K562 (cell line): ENCODE data around the gene MYLK3. TPM values are rescaled to one million over a fixed set of nuclear protein-coding genes. Genes with fewer than 3 reads are reported as not detected.

Experiments
- ATAC-seq: fragments of 200-7000 bp; cut with Tn5 transposase; 3 replicates; pipeline ENCODE4 v1.9.1; 2020; ENCODE audit warnings: moderate library complexity
- BruUV-seq: library from RNA; stranded (reverse); fragments of 400-500 nt; replicated peaks from 2 replicates; lab custom pipeline; 2021; lab: Mats Ljungman, UMichigan
- CTCF ChIA-PET: fragments of 300-600 bp; formaldehyde crosslinking; extraction: SDS; loops from one replicate; lab custom pipeline; 2021; ENCODE audit warnings: low intra/inter-chr PET ratio; lab: Yijun Ruan, JAX
- POLR2A ChIA-PET: fragments of 300-600, 350-650 bp; sonication (Branson Sonifier 250); formaldehyde crosslinking; extraction: SDS; loops from one replicate; lab custom pipeline; 2021; ENCODE audit warnings: antibody characterized with exemption, inconsistent platforms; lab: Yijun Ruan, JAX
- DNase-seq, 4 experiments: peaks; one replicate each; pipeline versions ENCODE4 v3.0.0 to v3.0.0-alpha.2; 2011 to 2018; ENCODE audit warnings: low spot score in 3 of 4, mixed read lengths in 3 of 4; ENCODE audit errors: extremely low read depth in 1 of 4
- FAIRE-seq: peaks from 2 replicates; lab custom pipeline; 2011; peaks lifted over from hg19 to GRCh38; lab: Jason Lieb, UNC
- H2AFZ ChIP-seq: 2 replicates; pipeline ENCODE4 v1.6.0; 2011; ENCODE audit warnings: low read depth, low read length, control low read depth, inconsistent platforms
- H3K27ac ChIP-seq: fragments of 200-600 bp; 3 replicates; pipeline ENCODE4 v1.8.0; 2011; ENCODE audit warnings: low read depth, mild to moderate bottlenecking, control low read depth, inconsistent platforms, low read length, moderate library complexity, mixed read lengths; ENCODE audit errors: extremely low read depth
- H3K27me3 ChIP-seq, 2 experiments: fragments of 300-600 bp in 1 of 2; 2 replicates in 1 of 2; 3 replicates in 1 of 2; pipeline versions ENCODE4 v1.6.0 to v1.8.0; 2011; ENCODE audit warnings: inconsistent platforms in 2 of 2, low read length in 2 of 2, mild to moderate bottlenecking in 1 of 2, mixed read lengths in 1 of 2, moderate library complexity in 1 of 2; ENCODE audit not compliant: control insufficient read depth in 2 of 2, insufficient read depth in 2 of 2
- H3K36me3 ChIP-seq: fragments of 300-600 bp; 3 replicates; pipeline ENCODE4 v1.8.0; 2011; ENCODE audit warnings: mild to moderate bottlenecking, low read length, inconsistent platforms; ENCODE audit not compliant: control insufficient read depth, insufficient read depth
- H3K4me1 ChIP-seq, 2 experiments: fragments of 200-600 bp in 1 of 2; replicated peaks in 1 of 2; 2 replicates in 1 of 2; 3 replicates in 1 of 2; pipeline versions ENCODE4 v1.5.1 to v1.8.0; 2011; ENCODE audit warnings: inconsistent platforms in 2 of 2, low read length in 2 of 2, mild to moderate bottlenecking in 1 of 2, mixed read lengths in 1 of 2, moderate library complexity in 1 of 2; ENCODE audit not compliant: control insufficient read depth in 2 of 2, insufficient read depth in 2 of 2
- H3K4me2 ChIP-seq: 2 replicates; pipeline ENCODE4 v1.6.1; 2011; ENCODE audit warnings: low read length, control low read depth, inconsistent platforms, mixed read lengths; ENCODE audit not compliant: insufficient read depth
- H3K4me3 ChIP-seq: fragments of 200-600 bp; sonication (generic), shearing (Covaris generic); 2 replicates; pipeline ENCODE4 v1.5.1; 2016; ENCODE audit warnings: control low read depth, inconsistent platforms
- H3K79me2 ChIP-seq: fragments of 200-600 bp; 3 replicates; pipeline ENCODE4 v1.8.0; 2011; ENCODE audit warnings: low read length, inconsistent platforms; ENCODE audit not compliant: control insufficient read depth, insufficient read depth
- H3K9ac ChIP-seq, 2 experiments: 2 replicates each; pipeline versions ENCODE4 v1.6.0 to v1.6.1; 2011; ENCODE audit warnings: low read depth in 2 of 2, low read length in 2 of 2, control low read depth in 1 of 2, inconsistent platforms in 1 of 2, mild to moderate bottlenecking in 1 of 2, mixed read lengths in 1 of 2; ENCODE audit not compliant: insufficient read depth in 1 of 2
- H3K9me1 ChIP-seq: one replicate; pipeline ENCODE4 v1.6.0; 2011; ENCODE audit warnings: inconsistent platforms, mild to moderate bottlenecking, low read length, moderate library complexity; ENCODE audit not compliant: control insufficient read depth, insufficient read depth
- H3K9me3 ChIP-seq: replicated peaks from 2 replicates; pipeline ENCODE4 v1.5.1; 2011; ENCODE audit warnings: low read depth, low read length, inconsistent platforms; ENCODE audit not compliant: control insufficient read depth, insufficient read depth
- H4K20me1 ChIP-seq: replicated peaks from 2 replicates; pipeline ENCODE4 v1.6.1; 2011; ENCODE audit warnings: low read length, inconsistent platforms, mixed read lengths; ENCODE audit not compliant: control insufficient read depth, insufficient read depth
- BCL6 ChIP-seq: fragments of 250-450 bp; sonication (Bioruptor Pico); IDR thresholded peaks from 2 replicates; pipeline ENCODE4 v1.4.0; 2020
- CBX2 ChIP-seq: fragments of 200-600 bp; sonication (generic); IDR thresholded peaks from one replicate; pipeline ENCODE4 v1.6.1; 2012; ENCODE audit warnings: mild to moderate bottlenecking, low read length, inconsistent platforms; ENCODE audit not compliant: insufficient read depth, poor library complexity, severe bottlenecking
- CGGBP1 ChIP-seq: fragments of 250-450 bp; sonication (Bioruptor Pico); IDR thresholded peaks from 2 replicates; pipeline ENCODE4 v1.9.0; 2021; ENCODE audit warnings: mild to moderate bottlenecking
- ERF ChIP-seq: fragments of 450-650 bp; formaldehyde crosslinking; IDR thresholded peaks from 2 replicates; pipeline ENCODE4 v1.4.0; 2020; ENCODE audit warnings: mild to moderate bottlenecking, mixed read lengths
- LARP7 ChIP-seq: fragments of 450-650 bp; IDR thresholded peaks from 2 replicates; pipeline ENCODE4 v1.6.1; 2016
- NCOA2 ChIP-seq, 2 experiments: fragments of 450-650 bp; IDR thresholded peaks; 2 replicates each; pipeline ENCODE4 v1.6.1; 2018; ENCODE audit warnings: mild to moderate bottlenecking in 2 of 2, moderate library complexity in 1 of 2; ENCODE audit not compliant: partially characterized antibody in 2 of 2
- RAD51 ChIP-seq: fragments of 450-650 bp; IDR thresholded peaks from 2 replicates; pipeline ENCODE4 v1.7.1; 2016; ENCODE audit warnings: low read depth, mild to moderate bottlenecking, borderline replicate concordance
- SREBF1 ChIP-seq: fragments of 150-350 bp; IDR thresholded peaks from 2 replicates; pipeline ENCODE4 v1.6.1; 2014; ENCODE audit warnings: antibody characterized with exemption, low read depth, low read length, borderline replicate concordance
- TFAM ChIP-seq: fragments of 250-450 bp; sonication (Bioruptor Pico); conservative IDR thresholded peaks from 2 replicates; pipeline ENCODE4 v1.5.0; 2021; ENCODE audit warnings: mild to moderate bottlenecking, moderate library complexity
- ZNF253 ChIP-seq: fragments of 250-450 bp; sonication (Bioruptor Pico); conservative IDR thresholded peaks from 2 replicates; pipeline ENCODE4 v1.6.1; 2021; ENCODE audit warnings: mild to moderate bottlenecking
- ZNF507 ChIP-seq: conservative IDR thresholded peaks from 2 replicates; pipeline ENCODE4 v1.6.1; 2017; ENCODE audit warnings: missing genetic modification characterization, missing compliant biosample characterization
- WGBS: fragments of 100-300 bp; shearing (Covaris generic); methylation state at CpG from one replicate; pipeline ENCODE4 v1.1.6; 2016; ENCODE audit warnings: low coverage, mixed read lengths; ENCODE audit not compliant: insufficient coverage; ENCODE audit errors: missing lambda C conversion rate; 5-methylcytosine and 5-hydroxymethylcytosine counted together
- in situ Hi-C: fragments of 300-500 bp; cut with MboI; formaldehyde crosslinking; loops from 4 replicates; pipeline ENCODE4 v1.15.0; 2018; ENCODE audit warnings: inconsistent platforms, mixed read lengths
- intact Hi-C: fragments of 100-400 bp; cut with micrococcal nuclease; formaldehyde crosslinking; loops from 2 replicates; pipeline ENCODE4 v1.14.2; 2022
- polyA plus RNA-seq, 8 experiments: library from polyadenylated mRNA; depleted of rRNA in 4 of 8; stranded (reverse) in 5 of 8; unstranded in 3 of 8; fragments of >200 nt; fragmentation: Nextera tagmentation in 2 of 8; fragmentation: Illumina TruSeq in 1 of 8; extraction: Ambion mirVana in 2 of 8; extraction: Trizol in 1 of 8; gene quantifications; 2 replicates each; pipeline versions ENCODE4 v1.2.1 to v1.2.3, GENCODE V29; 2011 to 2014; ENCODE audit warnings: inconsistent platforms in 1 of 8, missing spikeins in 1 of 8
- total RNA-seq, 7 experiments: library from RNA; depleted of rRNA in 6 of 7; stranded (reverse); fragments of >200 nt in 6 of 7; fragmentation: Illumina TruSeq in 2 of 7; extraction: Trizol in 2 of 7; gene quantifications; 2 replicates each; pipeline versions ENCODE4 v1.2.1 to v1.2.3, GENCODE V29; 2011 to 2021; ENCODE audit warnings: low replicate concordance in 1 of 7
- TF ChIP-seq, protein P1 (sequence below): fragments of 250-450 bp; sonication (Bioruptor Pico); IDR thresholded peaks from 2 replicates; pipeline ENCODE4 v1.5.0; 2020; ENCODE audit warnings: mild to moderate bottlenecking, borderline replicate concordance

MYLK3 gene
- total and polyA plus RNA-seq, 9 of the 15 experiments (the other 6 are each of a cell fraction or from before 2014, with no cell fraction given), result 0.69 to 10.7 (median 4.7) TPM

DNA sequence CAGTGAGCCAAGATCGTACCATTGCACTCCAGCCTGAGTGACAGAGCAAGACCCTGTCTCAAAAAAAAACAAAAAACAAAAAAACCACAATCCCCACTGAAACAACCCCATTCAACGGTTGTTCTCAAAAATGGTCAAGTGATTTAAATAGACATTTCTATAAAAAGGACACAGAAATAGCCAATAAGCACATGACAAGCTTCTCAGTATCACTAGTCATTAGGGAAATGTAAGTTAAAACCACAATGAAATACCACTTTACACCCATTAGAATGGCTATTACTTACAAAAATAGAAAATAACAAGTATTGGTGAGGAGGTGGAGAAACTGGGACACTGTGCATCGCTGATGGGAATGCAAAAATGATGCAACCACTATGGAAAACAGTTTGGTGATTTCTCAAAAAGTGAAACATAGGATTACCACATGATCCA lies 26.6 kb upstream of the MYLK3 start:
- no peaks in the 10 kb centered on the region for H3K9me1 ChIP-seq
- H3K79me2 ChIP-seq, result no peaks in the 10 kb centered on the region
- FAIRE-seq (no peak), ATAC-seq (no peak), DNase-seq (no peak)
- 13% methylated on average over 2 of the region's 3 CpGs for WGBS
- H3K4me3 ChIP-seq, result no peak overlapping the region
- H3K36me3 ChIP-seq, result no peaks in the 10 kb centered on the region
- H3K27ac ChIP-seq, result no peak overlapping the region
- no peaks in the 10 kb centered on the region for H3K9me3 ChIP-seq
- peaks cover 0 to 6% of the 10 kb centered on the region in 2 experiments; a peak in 2 of 5 replicates for H3K4me1 ChIP-seq
- H4K20me1 ChIP-seq, result no peaks in the 10 kb centered on the region
- intact Hi-C loops (no loop called here), in situ Hi-C loops (no loop called here)
- TF ChIP-seq ERF (CRISPR knock-in tag), result no peak
- TF ChIP-seq, protein P1, sequence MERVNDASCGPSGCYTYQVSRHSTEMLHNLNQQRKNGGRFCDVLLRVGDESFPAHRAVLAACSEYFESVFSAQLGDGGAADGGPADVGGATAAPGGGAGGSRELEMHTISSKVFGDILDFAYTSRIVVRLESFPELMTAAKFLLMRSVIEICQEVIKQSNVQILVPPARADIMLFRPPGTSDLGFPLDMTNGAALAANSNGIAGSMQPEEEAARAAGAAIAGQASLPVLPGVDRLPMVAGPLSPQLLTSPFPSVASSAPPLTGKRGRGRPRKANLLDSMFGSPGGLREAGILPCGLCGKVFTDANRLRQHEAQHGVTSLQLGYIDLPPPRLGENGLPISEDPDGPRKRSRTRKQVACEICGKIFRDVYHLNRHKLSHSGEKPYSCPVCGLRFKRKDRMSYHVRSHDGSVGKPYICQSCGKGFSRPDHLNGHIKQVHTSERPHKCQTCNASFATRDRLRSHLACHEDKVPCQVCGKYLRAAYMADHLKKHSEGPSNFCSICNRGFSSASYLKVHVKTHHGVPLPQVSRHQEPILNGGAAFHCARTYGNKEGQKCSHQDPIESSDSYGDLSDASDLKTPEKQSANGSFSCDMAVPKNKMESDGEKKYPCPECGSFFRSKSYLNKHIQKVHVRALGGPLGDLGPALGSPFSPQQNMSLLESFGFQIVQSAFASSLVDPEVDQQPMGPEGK (CRISPR knock-in tag), result no peak
- no peak for TF ChIP-seq RAD51
- TF ChIP-seq SREBF1, result no peak
- no peak for TF ChIP-seq NCOA2 (IDR thresholded peaks at IDR 0.05; ENCODE audit: partially characterized antibody in 2 of 2)
- TF ChIP-seq ZNF253 (CRISPR knock-in tag), result no peak
- no peak for TF ChIP-seq ZNF507 (tag)
- no peak for TF ChIP-seq CBX2
- no peak for TF ChIP-seq BCL6 (CRISPR knock-in tag)
- no peak for TF ChIP-seq LARP7
- no peak for TF ChIP-seq TFAM
- TF ChIP-seq CGGBP1 (CRISPR knock-in tag), result no peak
- no peaks in the 10 kb centered on the region for H3K27me3 ChIP-seq
- no TSS peak for BruUV-seq
- ChIA-PET POLR2A (no interaction called here), CTCF (interaction anchor here (0.6 kb wide), 1 partner anchor 26 kb away, joined by 3 read pairs; no protein-coding TSS in a partner anchor)
- H3K4me2 ChIP-seq, result no peak overlapping the region
- no peak overlapping the region for H2AFZ ChIP-seq
- H3K9ac ChIP-seq, result no peak overlapping the region
